Upper lobe of left lung (tissue), 6 donors: ENCODE measurements around the gene VPS35L. TPM values are rescaled to one million over a fixed set of nuclear protein-coding genes. Genes with fewer than 3 reads are reported as not detected.

Experiments
- ATAC-seq, 2 donors: fragments of 200-7000 bp; cut with Tn5 transposase; one replicate each; pipeline ENCODE4 v1.9.1; 2022; ENCODE audit warnings: mild to moderate bottlenecking in 2 of 2, moderate library complexity in 2 of 2; ENCODE audit not compliant: low FRiP score in 2 of 2
- DNase-seq, 2 donors: peaks; one replicate each; pipeline ENCODE4 v3.0.0-alpha.2; 2019 to 2020
- H3K27ac ChIP-seq, 4 donors: fragments of 200-600 bp; sonication (generic); one replicate each; pipeline ENCODE4 v1.5.1; 2016 to 2019
- H3K27me3 ChIP-seq, 4 donors: fragments of 200-600 bp; sonication (generic); one replicate each; pipeline ENCODE4 v1.5.1; 2017 to 2019
- H3K36me3 ChIP-seq, 4 donors: fragments of 200-600 bp; sonication (generic); one replicate each; pipeline ENCODE4 v1.5.1; 2016 to 2019
- H3K4me1 ChIP-seq, 4 donors: fragments of 200-600 bp; sonication (generic); one replicate each; pipeline ENCODE4 v1.5.1; 2018 to 2019
- H3K4me3 ChIP-seq, 4 donors: fragments of 200-600 bp; sonication (generic); one replicate each; pipeline ENCODE4 v1.5.1; 2017 to 2019; ENCODE audit warnings: mild to moderate bottlenecking in 2 of 4, moderate library complexity in 1 of 4
- H3K9me3 ChIP-seq, 4 donors: fragments of 200-600 bp; sonication (generic); one replicate each; pipeline ENCODE4 v1.5.1; 2018 to 2019
- CTCF ChIP-seq, 6 experiments: fragments of 450-650 bp in 4 of 6; fragments of 200-600 bp in 2 of 6; sonication (generic) in 2 of 6; IDR thresholded peaks; one replicate each; pipeline ENCODE4 v1.5.1; 2016 to 2019; ENCODE audit warnings: antibody characterized with exemption in 6 of 6
- EP300 ChIP-seq, 4 donors: sonication (generic); formaldehyde crosslinking; IDR thresholded peaks; one replicate each; pipeline ENCODE4 v1.5.1; 2017; ENCODE audit warnings: antibody characterized with exemption in 4 of 4, control low read depth in 2 of 4
- POLR2A ChIP-seq, 4 donors: fragments of 450-650 bp; IDR thresholded peaks; one replicate each; pipeline ENCODE4 v1.5.1; 2016 to 2017; ENCODE audit warnings: antibody characterized with exemption in 4 of 4, mild to moderate bottlenecking in 2 of 4
- POLR2AphosphoS5 ChIP-seq, 2 donors: sonication (generic); formaldehyde crosslinking; IDR thresholded peaks; one replicate each; pipeline ENCODE4 v1.5.1; 2017; ENCODE audit warnings: antibody characterized with exemption in 2 of 2
- WGBS, 2 donors: methylation state at CpG; one replicate each; pipeline ENCODE4 v1.1.5; 2017 to 2018; 5-methylcytosine and 5-hydroxymethylcytosine counted together
- total RNA-seq, 6 donors: library from RNA; depleted of rRNA in 4 of 6; stranded (reverse); fragments of >200 nt in 4 of 6; gene quantifications; one replicate each; pipeline versions ENCODE4 v1.1.0 to v1.2.1, GENCODE V29; 2016 to 2021
- donor health status: DM: no; HTN: no; CAD: no; lungs with moderate emphysema.
- donor health status: DM: no; HTN: yes; CAD: no; lungs with severe emphysema.

VPS35L gene
- total RNA-seq, 6 donors from 2014 or later: 39.8 to 52.9 (median 45.2) TPM

GRCh38 chr16:19681637-19682036, 126.1 kb downstream of the VPS35L start:
- ATAC-seq (no peak), DNase-seq (no peak)
- no peak overlapping the region for H3K4me3 ChIP-seq
- H3K27ac ChIP-seq: no peak overlapping the region
- peaks cover 0 to 66% (median 34%) of the 10 kb centered on the region in 4 donors for H3K36me3 ChIP-seq
- no peaks in the 10 kb centered on the region for H3K27me3 ChIP-seq
- WGBS, 2 donors: 85 to 92% methylated on average over 12 of the region's 12 CpGs
- TF ChIP-seq POLR2AphosphoS5 (IDR thresholded peaks at IDR 0.05) (no peak), CTCF (IDR thresholded peaks at IDR 0.05) (no peak), POLR2A (IDR thresholded peaks at IDR 0.05) (no peak), EP300 (IDR thresholded peaks at IDR 0.05) (no peak)
- H3K4me1 ChIP-seq: no peaks in the 10 kb centered on the region
- H3K9me3 ChIP-seq: no peaks in the 10 kb centered on the region

- Histone ChIP-seq H3K9me3 (no peaks in the 10 kb centered on the region), H3K4me3 (no peak overlapping the region), H3K4me1 (peaks cover 0 to 4% (median 0%) of the 10 kb centered on the region in 4 donors), H3K36me3 (peaks cover 0 to 69% (median 46%) of the 10 kb centered on the region in 4 donors), H3K27me3 (no peaks in the 10 kb centered on the region), H3K27ac (no peak overlapping the region)
- WGBS, 2 donors: 92 to 95% methylated on average over 6 of the region's 6 CpGs
- DNase-seq (no peak), ATAC-seq (no peak)
- TF ChIP-seq POLR2AphosphoS5 (IDR thresholded peaks at IDR 0.05): no peak
- TF ChIP-seq POLR2A (IDR thresholded peaks at IDR 0.05): no peak
- no peak for TF ChIP-seq CTCF (IDR thresholded peaks at IDR 0.05)
- no peak for TF ChIP-seq EP300 (IDR thresholded peaks at IDR 0.05)
Observed at GRCh38 chr16:19683453-19684236, 128.1 kb downstream of the VPS35L start.

- TF ChIP-seq POLR2AphosphoS5 (IDR thresholded peaks at IDR 0.05): no peak
- Histone ChIP-seq H3K27me3 (no peaks in the 10 kb centered on the region), H3K27ac (no peak overlapping the region), H3K9me3 (no peaks in the 10 kb centered on the region), H3K4me1 (peaks cover 4 to 13% (median 5%) of the 10 kb centered on the region in 4 donors), H3K36me3 (peaks cover 0 to 65% (median 43%) of the 10 kb centered on the region in 4 donors), H3K4me3 (no peak overlapping the region)
- no peak for ATAC-seq
- DNase-seq: no peak
- 99% methylated on average over 4 of the region's 4 CpGs for WGBS, 2 donors
Observed at GRCh38 chr16:19685176-19685575, 129.7 kb downstream of the VPS35L start.

GRCh38 chr16:19687279-19687678, 131.8 kb downstream of the VPS35L start:
- DNase-seq: no peak
- WGBS, 2 donors: 80 to 86% methylated on average over 2 to 7 of the region's 7 CpGs
- no peak overlapping the region for H3K4me3 ChIP-seq

More at GRCh38 chr16:19687279-19687678, 131.8 kb downstream of the VPS35L start:
- ATAC-seq: no peak
- TF ChIP-seq POLR2AphosphoS5 (IDR thresholded peaks at IDR 0.05): no peak
- no peak for TF ChIP-seq EP300 (IDR thresholded peaks at IDR 0.05)
- no peak for TF ChIP-seq CTCF (IDR thresholded peaks at IDR 0.05)
- TF ChIP-seq POLR2A (IDR thresholded peaks at IDR 0.05): no peak
- Histone ChIP-seq H3K27me3 (no peaks in the 10 kb centered on the region), H3K36me3 (peaks cover 0 to 70% (median 53%) of the 10 kb centered on the region in 4 donors), H3K27ac (no peak overlapping the region), H3K9me3 (no peaks in the 10 kb centered on the region), H3K4me1 (peaks cover 4 to 22% (median 11%) of the 10 kb centered on the region in 4 donors)
